ENCODE data around the gene PMVK.

The PMVK gene

GRCh38 chr1:154945962-154946850 lies 9.7 kb upstream of the PMVK start:
- no peaks in the 10 kb centered on the region for H3K79me2 ChIP-seq (ENCODE audit: control insufficient read depth, insufficient read depth, low read length, unreplicated experiment)
- H2AFZ ChIP-seq (ENCODE audit: low read length, unreplicated experiment) = no peak overlapping the region
- H3K27ac ChIP-seq (ENCODE audit: low read depth, low read length) = no peak overlapping the region
- no peaks in the 10 kb centered on the region for H3K36me3 ChIP-seq (ENCODE audit: insufficient read depth, low read length)
- H3K27me3 ChIP-seq (ENCODE audit: insufficient read depth, low read length) = no peaks in the 10 kb centered on the region
- H3K4me3 ChIP-seq (ENCODE audit: low read depth, low read length) = no peak overlapping the region
- peaks cover 9% of the 10 kb centered on the region for H3K4me1 ChIP-seq (ENCODE audit: control insufficient read depth, insufficient read depth, low read length, unreplicated experiment)

- no peaks in the 10 kb centered on the region for H3K27me3 ChIP-seq (ENCODE audit: insufficient read depth, low read length)
- H3K4me1 ChIP-seq (ENCODE audit: control insufficient read depth, insufficient read depth, low read length, unreplicated experiment) = peaks cover 9% of the 10 kb centered on the region
- no peak overlapping the region for H3K27ac ChIP-seq (ENCODE audit: low read depth, low read length)
- no peaks in the 10 kb centered on the region for H3K36me3 ChIP-seq (ENCODE audit: insufficient read depth, low read length)
- H2AFZ ChIP-seq (ENCODE audit: low read length, unreplicated experiment) = no peak overlapping the region
- no peak overlapping the region for H3K4me3 ChIP-seq (ENCODE audit: low read depth, low read length)
- H3K79me2 ChIP-seq (ENCODE audit: control insufficient read depth, insufficient read depth, low read length, unreplicated experiment) = no peaks in the 10 kb centered on the region
These were observed 8.8 kb upstream of the PMVK start for GRCh38 chr1:154945160-154945961.

GRCh38 chr1:154944401-154945159 lies 8.1 kb upstream of the PMVK start:
- Histone ChIP-seq H3K4me1 (ENCODE audit: control insufficient read depth, insufficient read depth, low read length, unreplicated experiment) (peaks cover 9% of the 10 kb centered on the region), H3K36me3 (ENCODE audit: insufficient read depth, low read length) (no peaks in the 10 kb centered on the region), H2AFZ (ENCODE audit: low read length, unreplicated experiment) (no peak overlapping the region)

GRCh38 chr1:154943649-154944400 lies 7.3 kb upstream of the PMVK start:
- no peak overlapping the region for H3K27ac ChIP-seq (ENCODE audit: low read depth, low read length)

More at GRCh38 chr1:154944401-154945159, 8.1 kb upstream of the PMVK start:
- Histone ChIP-seq H3K79me2 (ENCODE audit: control insufficient read depth, insufficient read depth, low read length, unreplicated experiment) (no peaks in the 10 kb centered on the region), H3K4me3 (ENCODE audit: low read depth, low read length) (no peak overlapping the region), H3K27me3 (ENCODE audit: insufficient read depth, low read length) (no peaks in the 10 kb centered on the region), H3K27ac (ENCODE audit: low read depth, low read length) (no peak overlapping the region)

GRCh38 chr1:154941333-154942013 lies 5.0 kb upstream of the PMVK start:
- Histone ChIP-seq H3K27me3 (ENCODE audit: insufficient read depth, low read length) (no peaks in the 10 kb centered on the region), H3K36me3 (ENCODE audit: insufficient read depth, low read length) (no peaks in the 10 kb centered on the region), H2AFZ (ENCODE audit: low read length, unreplicated experiment) (no peak overlapping the region), H3K27ac (ENCODE audit: low read depth, low read length) (no peak overlapping the region), H3K4me3 (ENCODE audit: low read depth, low read length) (no peak overlapping the region), H3K79me2 (ENCODE audit: control insufficient read depth, insufficient read depth, low read length, unreplicated experiment) (no peaks in the 10 kb centered on the region), H3K4me1 (ENCODE audit: control insufficient read depth, insufficient read depth, low read length, unreplicated experiment) (peaks cover 19% of the 10 kb centered on the region)

More at GRCh38 chr1:154943649-154944400, 7.3 kb upstream of the PMVK start:
- no peak overlapping the region for H2AFZ ChIP-seq (ENCODE audit: low read length, unreplicated experiment)
- no peaks in the 10 kb centered on the region for H3K27me3 ChIP-seq (ENCODE audit: insufficient read depth, low read length)
- no peaks in the 10 kb centered on the region for H3K79me2 ChIP-seq (ENCODE audit: control insufficient read depth, insufficient read depth, low read length, unreplicated experiment)
- peaks cover 9% of the 10 kb centered on the region for H3K4me1 ChIP-seq (ENCODE audit: control insufficient read depth, insufficient read depth, low read length, unreplicated experiment)
- H3K36me3 ChIP-seq (ENCODE audit: insufficient read depth, low read length) = no peaks in the 10 kb centered on the region
- H3K4me3 ChIP-seq (ENCODE audit: low read depth, low read length) = no peak overlapping the region

- Histone ChIP-seq H3K79me2 (ENCODE audit: control insufficient read depth, insufficient read depth, low read length, unreplicated experiment) (peaks cover 4% of the 10 kb centered on the region), H2AFZ (ENCODE audit: low read length, unreplicated experiment) (no peak overlapping the region), H3K36me3 (ENCODE audit: insufficient read depth, low read length) (no peaks in the 10 kb centered on the region), H3K27me3 (ENCODE audit: insufficient read depth, low read length) (no peaks in the 10 kb centered on the region), H3K27ac (ENCODE audit: low read depth, low read length) (no peak overlapping the region), H3K4me1 (ENCODE audit: control insufficient read depth, insufficient read depth, low read length, unreplicated experiment) (peaks cover 22% of the 10 kb centered on the region), H3K4me3 (ENCODE audit: low read depth, low read length) (no peak overlapping the region)
These were observed 4.2 kb upstream of the PMVK start for GRCh38 chr1:154940651-154941194.

- Histone ChIP-seq H3K27ac (ENCODE audit: low read depth, low read length) (no peak overlapping the region), H3K4me1 (ENCODE audit: control insufficient read depth, insufficient read depth, low read length, unreplicated experiment) (peaks cover 26% of the 10 kb centered on the region), H3K4me3 (ENCODE audit: low read depth, low read length) (no peak overlapping the region)
These were observed 3.7 kb upstream of the PMVK start for GRCh38 chr1:154940213-154940560.

GRCh38 chr1:154938604-154939399 lies 2.3 kb upstream of the PMVK start:
- Histone ChIP-seq H3K4me3 (ENCODE audit: low read depth, low read length) (no peak overlapping the region), H3K27ac (ENCODE audit: low read depth, low read length) (peak overlapping the region; percentile 92; the same call in 1 of the 2 replicates), H3K79me2 (ENCODE audit: control insufficient read depth, insufficient read depth, low read length, unreplicated experiment) (peaks cover 11% of the 10 kb centered on the region)

More at GRCh38 chr1:154940213-154940560, 3.7 kb upstream of the PMVK start:
- H3K79me2 ChIP-seq (ENCODE audit: control insufficient read depth, insufficient read depth, low read length, unreplicated experiment) = peaks cover 10% of the 10 kb centered on the region
- H3K27me3 ChIP-seq (ENCODE audit: insufficient read depth, low read length) = no peaks in the 10 kb centered on the region
- H2AFZ ChIP-seq (ENCODE audit: low read length, unreplicated experiment) = no peak overlapping the region
- H3K36me3 ChIP-seq (ENCODE audit: insufficient read depth, low read length) = no peaks in the 10 kb centered on the region

GRCh38 chr1:154937988-154938386 lies 1.5 kb upstream of the PMVK start:
- H3K36me3 ChIP-seq (ENCODE audit: insufficient read depth, low read length) = no peaks in the 10 kb centered on the region
- H3K79me2 ChIP-seq (ENCODE audit: control insufficient read depth, insufficient read depth, low read length, unreplicated experiment) = peaks cover 11% of the 10 kb centered on the region
- H3K4me1 ChIP-seq (ENCODE audit: control insufficient read depth, insufficient read depth, low read length, unreplicated experiment) = peaks cover 17% of the 10 kb centered on the region
- peak overlapping the region; percentile 92 for H3K27ac ChIP-seq (ENCODE audit: low read depth, low read length)
- peak overlapping the region; percentile 66 for H2AFZ ChIP-seq (ENCODE audit: low read length, unreplicated experiment)
- H3K27me3 ChIP-seq (ENCODE audit: insufficient read depth, low read length) = no peaks in the 10 kb centered on the region
- H3K4me3 ChIP-seq (ENCODE audit: low read depth, low read length) = peak overlapping the region; percentile 79

More at GRCh38 chr1:154938604-154939399, 2.3 kb upstream of the PMVK start:
- Histone ChIP-seq H3K36me3 (ENCODE audit: insufficient read depth, low read length) (no peaks in the 10 kb centered on the region), H3K4me1 (ENCODE audit: control insufficient read depth, insufficient read depth, low read length, unreplicated experiment) (peaks cover 18% of the 10 kb centered on the region), H3K27me3 (ENCODE audit: insufficient read depth, low read length) (no peaks in the 10 kb centered on the region), H2AFZ (ENCODE audit: low read length, unreplicated experiment) (no peak overlapping the region)

Measured in ACC112 (cell line).